GM12801 (cell line): ENCODE measurements around the gene SYNDIG1.

Source experiments
- TF ChIP-seq, protein P1 (sequence below): IDR thresholded peaks from one replicate; pipeline ENCODE4 v1.5.1; 2011; ENCODE audit warnings: control low read depth; ENCODE audit not compliant: insufficient read length; ENCODE audit errors: extremely low read depth

SYNDIG1 gene

DNA sequence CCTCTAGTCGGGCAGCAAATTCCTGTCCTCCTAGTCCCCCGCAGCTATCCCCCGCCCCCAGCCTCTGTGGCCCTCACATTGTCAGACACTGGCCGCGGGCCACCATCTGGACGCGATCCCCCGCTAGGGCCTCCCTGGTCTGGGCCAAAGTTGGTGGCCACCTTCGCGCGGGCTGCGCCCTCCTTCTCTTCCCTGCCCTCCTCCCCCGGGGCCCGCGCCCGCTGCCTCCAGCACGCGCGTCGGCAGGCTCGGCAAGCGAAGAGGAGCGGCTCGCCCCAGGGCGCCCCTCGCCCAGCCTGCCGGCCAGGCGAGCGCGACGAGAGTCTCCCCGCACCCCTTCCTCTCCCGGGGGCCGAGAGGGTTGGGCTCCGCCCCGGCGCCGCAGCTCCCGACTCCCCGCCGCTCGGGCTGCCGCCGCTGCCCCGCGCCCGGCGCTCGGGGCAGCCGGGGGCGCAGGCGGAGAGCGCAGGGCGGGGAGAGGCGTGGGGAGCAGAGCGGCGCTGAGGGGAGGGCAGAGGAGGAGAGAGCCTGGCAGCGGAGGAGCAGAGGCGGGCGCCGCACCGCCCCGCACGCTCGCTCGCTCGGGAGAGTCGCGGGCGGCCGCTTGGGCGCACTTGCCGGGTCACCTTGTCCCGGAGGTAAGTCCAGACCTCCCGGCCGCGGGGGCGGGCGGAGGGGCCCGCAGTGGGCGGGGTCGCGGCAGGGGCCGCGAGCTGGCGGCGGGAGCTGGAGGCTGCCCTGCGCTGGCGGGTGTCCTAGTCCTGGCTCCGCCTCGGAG is at the start of gene SYNDIG1:
Gene SYNDIG1 (plus strand): TSS at position 514 of the 778 bp plus-strand sequence. CDS start 73,469 bp downstream, outside the sequence.
- TF ChIP-seq, protein P1, sequence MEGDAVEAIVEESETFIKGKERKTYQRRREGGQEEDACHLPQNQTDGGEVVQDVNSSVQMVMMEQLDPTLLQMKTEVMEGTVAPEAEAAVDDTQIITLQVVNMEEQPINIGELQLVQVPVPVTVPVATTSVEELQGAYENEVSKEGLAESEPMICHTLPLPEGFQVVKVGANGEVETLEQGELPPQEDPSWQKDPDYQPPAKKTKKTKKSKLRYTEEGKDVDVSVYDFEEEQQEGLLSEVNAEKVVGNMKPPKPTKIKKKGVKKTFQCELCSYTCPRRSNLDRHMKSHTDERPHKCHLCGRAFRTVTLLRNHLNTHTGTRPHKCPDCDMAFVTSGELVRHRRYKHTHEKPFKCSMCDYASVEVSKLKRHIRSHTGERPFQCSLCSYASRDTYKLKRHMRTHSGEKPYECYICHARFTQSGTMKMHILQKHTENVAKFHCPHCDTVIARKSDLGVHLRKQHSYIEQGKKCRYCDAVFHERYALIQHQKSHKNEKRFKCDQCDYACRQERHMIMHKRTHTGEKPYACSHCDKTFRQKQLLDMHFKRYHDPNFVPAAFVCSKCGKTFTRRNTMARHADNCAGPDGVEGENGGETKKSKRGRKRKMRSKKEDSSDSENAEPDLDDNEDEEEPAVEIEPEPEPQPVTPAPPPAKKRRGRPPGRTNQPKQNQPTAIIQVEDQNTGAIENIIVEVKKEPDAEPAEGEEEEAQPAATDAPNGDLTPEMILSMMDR, result no peak

DNA sequence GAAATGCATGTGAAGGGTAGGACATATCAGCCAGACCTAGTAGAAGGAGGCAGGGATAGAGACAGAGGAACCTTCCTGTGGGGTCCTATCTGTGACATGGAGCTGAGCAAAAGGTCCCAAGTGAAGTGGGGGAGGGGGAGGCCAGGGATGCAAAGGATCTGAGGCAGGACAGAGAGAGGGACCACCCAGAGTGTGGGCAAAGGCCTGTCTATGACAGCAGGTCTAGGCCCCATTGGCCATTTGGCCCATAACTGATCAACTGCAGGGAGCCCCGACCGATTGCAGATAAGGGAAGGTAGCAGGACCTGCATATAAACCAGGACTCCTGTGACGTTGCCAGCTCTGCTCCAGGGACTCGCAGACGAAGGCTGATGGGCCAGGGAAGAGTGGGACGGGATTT is 49.6 kb upstream of the SYNDIG1 start:
- TF ChIP-seq, protein P1, result no peak

DNA sequence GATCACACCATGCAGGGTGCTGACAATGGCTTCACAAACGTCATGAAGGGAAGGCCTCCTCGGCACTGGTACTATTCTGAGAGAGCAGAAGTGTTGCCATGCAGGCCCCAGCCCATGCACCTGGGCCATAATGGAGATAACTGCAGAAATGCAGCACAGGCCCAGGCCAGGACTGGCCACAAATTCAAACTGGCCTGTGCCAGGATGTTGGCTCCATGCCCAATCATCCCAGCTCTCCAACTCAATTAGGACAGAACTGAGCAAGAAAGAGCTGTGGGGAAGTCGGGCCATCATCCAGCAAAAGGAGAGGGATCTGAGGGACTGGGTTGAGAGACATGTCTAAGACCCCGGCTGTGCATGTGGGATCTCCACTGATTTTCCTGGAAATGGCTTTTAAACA is 48.9 kb upstream of the SYNDIG1 start:
- TF ChIP-seq, protein P1, result no peak

DNA sequence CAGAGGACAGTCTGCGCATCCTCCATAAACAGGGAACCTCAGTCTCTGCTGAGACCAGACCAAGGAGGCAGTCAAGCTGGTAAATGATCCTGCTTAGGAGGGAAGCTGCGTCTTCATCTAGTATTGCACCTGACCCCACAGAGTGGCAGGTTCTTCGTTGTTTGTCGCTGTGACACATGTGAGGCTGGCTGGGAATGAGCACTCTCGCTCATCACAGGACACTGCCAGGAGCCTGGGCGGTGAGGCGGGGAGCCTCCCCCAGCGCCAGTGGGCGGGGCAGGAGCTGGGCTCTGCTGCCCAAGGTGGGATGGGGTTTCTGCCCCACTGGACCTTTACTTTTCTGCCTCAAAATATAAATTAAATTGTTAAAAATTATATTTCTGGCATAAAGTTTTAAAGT is 48.4 kb upstream of the SYNDIG1 start:
- TF ChIP-seq, protein P1, result no peak

DNA sequence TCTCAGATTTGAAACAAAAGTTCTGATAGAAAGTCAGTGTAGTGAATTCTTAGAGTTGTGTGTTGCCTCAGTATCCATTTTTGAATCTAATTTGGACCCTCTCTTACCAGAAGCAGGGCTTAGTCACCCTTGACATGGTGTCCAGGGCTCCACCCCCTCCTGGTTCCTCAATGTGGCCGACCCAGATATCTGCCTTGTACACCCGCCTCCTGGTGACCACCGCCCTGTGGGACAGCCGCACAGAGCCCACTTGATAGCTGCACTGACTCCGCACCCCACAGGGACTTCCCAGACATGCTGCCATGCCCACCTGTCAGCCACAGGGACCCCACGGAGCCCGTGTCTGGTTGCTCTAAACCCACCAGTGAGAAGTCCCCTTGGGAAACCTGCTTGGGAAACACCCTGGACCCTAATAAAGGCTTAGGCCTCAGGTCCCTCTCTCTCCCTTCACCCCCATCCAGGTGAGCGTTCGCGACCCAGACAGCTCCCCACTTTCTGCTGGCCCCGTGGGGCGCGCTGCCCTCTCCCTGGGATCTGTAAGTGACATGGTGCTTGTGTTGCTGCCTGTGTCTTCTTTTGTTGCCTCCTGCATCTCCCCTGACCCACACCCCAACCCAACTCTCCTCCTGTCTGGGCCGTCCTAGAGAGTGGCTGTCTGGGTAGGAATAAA is 47.2 kb upstream of the SYNDIG1 start:
- TF ChIP-seq, protein P1, result no peak

DNA sequence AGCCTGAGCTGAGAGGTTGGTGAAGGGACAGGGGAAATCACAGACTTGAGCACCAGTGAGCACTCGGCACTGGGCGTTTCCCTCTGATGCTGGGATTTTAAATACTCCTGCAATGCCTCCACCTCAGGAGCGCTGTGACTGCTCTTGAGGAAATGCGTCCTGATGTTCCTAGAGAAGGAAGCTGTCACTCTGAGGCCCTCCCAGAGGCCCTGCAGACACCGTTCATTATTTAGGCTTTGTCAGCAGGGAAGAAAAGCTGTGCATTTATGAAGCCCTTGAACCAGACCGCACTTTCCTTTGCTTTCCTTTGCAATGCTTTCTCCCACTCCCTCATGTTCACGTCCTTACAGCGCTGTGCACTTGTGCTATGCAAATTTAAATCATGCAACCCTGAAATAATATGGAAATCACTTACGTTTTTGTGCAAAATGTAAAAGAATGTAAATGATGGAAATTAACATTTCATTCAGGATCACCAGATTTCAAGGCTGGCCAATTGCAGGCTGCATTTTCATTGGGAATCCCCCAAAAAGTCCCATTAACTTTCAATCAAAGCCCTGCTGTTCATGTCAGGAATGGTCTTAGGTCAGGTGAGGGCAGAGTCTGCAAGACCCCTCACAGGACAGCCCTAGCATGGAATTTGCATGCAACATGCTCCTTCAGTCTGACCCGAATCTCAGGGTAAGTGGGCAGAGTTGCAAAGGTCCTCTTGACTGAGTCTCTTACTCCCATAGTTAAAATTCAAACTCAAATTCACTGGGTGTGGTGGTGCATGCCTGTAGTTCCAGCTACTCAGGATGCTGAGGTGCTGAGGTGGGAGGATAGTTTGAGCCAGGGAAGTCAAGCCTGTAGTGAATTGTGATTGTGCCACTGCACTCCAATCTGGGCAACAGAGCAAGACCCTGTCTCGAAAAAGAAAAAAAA is 45.8 kb upstream of the SYNDIG1 start:
- TF ChIP-seq, protein P1, result no peak
